Coronary artery (tissue), 2 donors: ENCODE measurements around the gene ID2.
A peak's percentile ranks its signal among the peaks of the same experiment; 100 is the strongest.

Experiments
- DNase-seq: peaks from one replicate; pipeline ENCODE4 v3.0.0-alpha.2; 2017; ENCODE audit warnings: low spot score
- H3K27ac ChIP-seq, 2 donors: fragments of 200-600 bp; sonication (generic); one replicate each; pipeline ENCODE4 v1.5.1; 2016 to 2019
- H3K4me3 ChIP-seq: fragments of 200-600 bp; sonication (generic); 2 replicates; pipeline ENCODE4 v1.5.1; 2016; ENCODE audit warnings: mild to moderate bottlenecking, moderate library complexity
- TF ChIP-seq, protein P1 (sequence below): fragments of 200-600 bp; sonication (generic); IDR thresholded peaks from one replicate; pipeline ENCODE4 v1.5.1; 2019; ENCODE audit warnings: antibody characterized with exemption

Gene ID2

GRCh38 chr2:8636721-8637636, 44.9 kb upstream of the ID2 start:
- H3K27ac ChIP-seq, result peak overlapping the region in 1 of 2 donors; percentile 40
- DNase-seq, result no peak
- TF ChIP-seq, protein P1, sequence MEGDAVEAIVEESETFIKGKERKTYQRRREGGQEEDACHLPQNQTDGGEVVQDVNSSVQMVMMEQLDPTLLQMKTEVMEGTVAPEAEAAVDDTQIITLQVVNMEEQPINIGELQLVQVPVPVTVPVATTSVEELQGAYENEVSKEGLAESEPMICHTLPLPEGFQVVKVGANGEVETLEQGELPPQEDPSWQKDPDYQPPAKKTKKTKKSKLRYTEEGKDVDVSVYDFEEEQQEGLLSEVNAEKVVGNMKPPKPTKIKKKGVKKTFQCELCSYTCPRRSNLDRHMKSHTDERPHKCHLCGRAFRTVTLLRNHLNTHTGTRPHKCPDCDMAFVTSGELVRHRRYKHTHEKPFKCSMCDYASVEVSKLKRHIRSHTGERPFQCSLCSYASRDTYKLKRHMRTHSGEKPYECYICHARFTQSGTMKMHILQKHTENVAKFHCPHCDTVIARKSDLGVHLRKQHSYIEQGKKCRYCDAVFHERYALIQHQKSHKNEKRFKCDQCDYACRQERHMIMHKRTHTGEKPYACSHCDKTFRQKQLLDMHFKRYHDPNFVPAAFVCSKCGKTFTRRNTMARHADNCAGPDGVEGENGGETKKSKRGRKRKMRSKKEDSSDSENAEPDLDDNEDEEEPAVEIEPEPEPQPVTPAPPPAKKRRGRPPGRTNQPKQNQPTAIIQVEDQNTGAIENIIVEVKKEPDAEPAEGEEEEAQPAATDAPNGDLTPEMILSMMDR, result no peak
- no peak overlapping the region for H3K4me3 ChIP-seq

DNA sequence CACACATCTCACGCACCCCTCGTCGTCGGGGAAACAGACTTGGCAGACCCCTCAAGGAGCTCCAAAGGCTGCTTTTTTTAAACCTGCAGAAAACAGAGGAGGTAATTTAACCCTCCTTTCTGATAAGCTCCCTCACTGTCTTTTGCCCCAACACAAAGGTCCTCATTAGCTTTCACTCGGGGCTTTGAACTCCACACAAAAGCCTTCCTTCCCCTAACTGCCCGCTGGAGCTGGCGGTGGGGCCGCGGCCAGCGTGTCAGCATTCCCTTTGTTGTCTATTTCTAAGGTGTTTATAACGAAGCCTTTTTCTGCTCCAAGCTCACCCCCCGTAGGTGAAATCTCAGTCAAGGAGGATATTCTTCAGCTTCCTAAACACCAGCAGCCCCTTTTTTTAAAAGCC, 43.5 kb upstream of the ID2 start:
- TF ChIP-seq, protein P1, result no peak

DNA sequence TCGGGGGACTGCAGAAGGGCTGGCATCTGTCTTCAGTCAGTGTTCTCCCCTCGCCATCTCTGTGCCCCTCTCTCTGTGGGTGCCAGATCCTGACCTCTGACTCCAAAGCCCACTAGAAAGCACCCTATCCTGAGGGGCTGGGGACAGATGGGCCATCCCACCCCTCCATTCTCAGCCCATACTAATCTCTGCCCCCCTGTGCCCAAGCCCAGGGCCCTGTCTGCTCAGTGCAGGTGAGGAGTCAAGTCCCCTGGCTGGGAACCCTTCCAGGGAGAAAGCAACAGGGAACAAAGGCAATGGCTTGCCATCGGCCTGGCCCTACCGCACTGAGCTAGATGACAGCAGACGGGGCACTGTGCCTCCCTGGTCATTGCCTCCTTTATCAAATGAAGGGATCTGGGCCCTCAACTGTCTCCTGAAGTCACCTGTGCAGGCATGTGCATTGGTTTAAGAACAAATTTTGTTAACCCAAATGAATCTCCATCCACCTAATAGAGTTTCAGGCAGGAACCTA, 42.7 kb upstream of the ID2 start:
- Histone ChIP-seq H3K27ac (no peak overlapping the region), H3K4me3 (no peak overlapping the region)
- no peak for DNase-seq
- TF ChIP-seq, protein P1, result no peak

More for the DNA sequence above, 43.5 kb upstream of the ID2 start:
- DNase-seq, result no peak
- Histone ChIP-seq H3K27ac (no peak overlapping the region), H3K4me3 (no peak overlapping the region)

DNA sequence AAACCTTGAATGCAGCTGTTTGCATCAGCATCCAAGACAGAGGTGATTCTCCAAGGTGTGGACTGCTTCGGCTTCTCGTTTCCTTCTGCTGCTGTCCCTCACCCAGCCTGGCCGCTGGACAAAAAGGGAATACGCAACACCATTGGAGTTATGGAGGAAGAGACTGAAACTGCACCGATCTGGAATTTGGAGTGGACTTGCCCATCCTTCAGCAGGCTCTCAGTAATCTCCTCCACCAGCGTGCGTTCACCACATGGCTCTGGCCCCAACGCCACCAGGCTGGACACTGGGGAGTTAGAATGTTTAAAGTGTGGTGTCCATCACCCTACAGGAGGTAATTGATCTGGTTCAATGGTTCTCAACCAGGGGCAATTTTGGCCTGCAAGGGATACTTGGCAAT, 41.4 kb upstream of the ID2 start:
- no peak for DNase-seq
- TF ChIP-seq, protein P1, result no peak
- H3K4me3 ChIP-seq, result no peak overlapping the region
- H3K27ac ChIP-seq, result no peak overlapping the region

DNA sequence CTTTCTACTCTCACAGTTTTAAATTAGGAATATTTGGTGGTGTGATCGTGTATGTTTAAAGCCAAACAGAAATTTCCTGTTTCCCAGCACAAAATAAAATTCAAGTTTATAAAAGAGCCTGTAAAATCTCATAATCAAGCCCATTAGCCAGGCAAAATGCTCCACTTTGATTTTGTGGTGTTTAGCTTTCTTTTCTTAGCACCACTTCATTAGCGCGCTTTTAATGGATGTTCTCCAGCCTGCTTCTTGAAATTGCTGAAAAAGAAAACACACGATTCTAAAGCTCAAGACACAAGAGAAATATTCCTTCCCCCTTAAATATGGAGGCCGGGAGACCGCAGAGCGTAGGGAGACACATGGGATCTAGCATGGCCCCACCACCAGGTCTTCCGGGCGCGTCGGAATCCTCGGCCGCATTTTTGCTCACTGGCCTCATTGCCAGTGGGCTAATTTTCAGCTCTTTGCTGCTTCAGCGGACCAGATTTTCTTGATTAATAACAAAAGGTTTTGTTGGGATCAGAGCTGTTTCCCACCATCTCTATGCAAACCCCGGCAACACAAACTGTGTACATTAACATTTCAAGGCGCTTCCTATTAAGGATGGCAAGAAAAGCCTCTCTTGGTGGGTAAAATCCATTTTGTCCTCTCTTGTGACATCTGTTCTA, 40.4 kb upstream of the ID2 start:
- TF ChIP-seq, protein P1, result no peak
- Histone ChIP-seq H3K4me3 (no peak overlapping the region), H3K27ac (no peak overlapping the region)
- DNase-seq, result no peak

DNA sequence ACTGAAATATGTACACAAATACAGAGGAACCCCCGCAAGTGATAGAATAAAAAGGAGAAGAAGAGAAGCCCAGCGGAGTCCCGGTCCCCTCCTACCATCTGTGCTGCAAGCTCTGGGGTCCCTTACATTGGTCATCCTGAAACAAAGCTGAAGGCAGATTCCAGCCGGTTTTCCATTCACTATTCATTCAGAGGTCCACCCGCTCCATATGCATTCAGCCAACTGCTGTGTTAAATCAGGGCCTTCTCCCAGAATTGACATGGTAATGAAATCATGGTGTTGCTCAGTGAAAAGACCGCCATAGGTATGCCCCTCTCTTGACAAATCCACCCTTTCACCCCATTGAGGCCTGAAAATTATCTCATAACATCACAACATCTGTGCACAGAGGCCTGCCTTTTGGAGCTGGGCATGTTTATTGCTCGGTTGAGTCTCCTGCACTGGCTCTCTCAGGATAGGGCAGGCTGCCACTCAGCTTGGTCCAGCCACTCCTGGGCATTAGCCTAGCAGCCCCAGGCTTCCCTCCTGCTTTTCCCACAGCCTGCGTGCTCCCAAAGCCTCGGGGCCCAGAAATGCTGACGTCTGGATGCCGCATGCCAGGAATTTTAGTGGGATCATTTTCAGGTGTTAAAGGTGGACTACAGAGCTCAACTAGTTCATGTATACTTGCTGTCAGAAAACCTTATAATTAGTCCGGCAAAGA, 39.3 kb upstream of the ID2 start:
- Histone ChIP-seq H3K4me3 (no peak overlapping the region), H3K27ac (no peak overlapping the region)
- no peak for DNase-seq
- TF ChIP-seq, protein P1, result no peak
